Measurements from ENCODE around the gene GULP1. TPM values are rescaled to one million over a fixed set of nuclear protein-coding genes. Genes with fewer than 3 reads are reported as not detected.

Gene GULP1
- total RNA-seq, 1 donor from 2014 or later, result 27.6 TPM

DNA sequence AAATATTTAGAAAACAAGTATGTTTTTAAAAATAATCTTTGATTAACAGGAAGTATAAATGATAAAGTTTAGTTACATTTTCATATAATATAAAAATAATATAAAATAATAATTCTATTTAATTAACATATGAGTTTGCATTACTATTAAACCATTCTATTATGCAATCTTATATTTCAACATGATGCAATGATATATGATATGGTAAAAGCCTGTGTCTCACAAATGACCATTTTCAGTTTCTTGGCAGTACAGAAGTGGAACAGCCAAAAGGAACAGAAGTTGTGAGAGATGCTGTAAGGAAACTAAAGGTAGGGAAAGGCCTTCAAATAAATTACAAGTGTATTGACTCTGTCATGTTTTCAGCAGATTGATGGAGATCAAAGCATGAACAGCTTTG lies 230.8 kb downstream of the GULP1 start:
- DNase-seq, result no peak
- ATAC-seq, result no peak
- Histone ChIP-seq H3K27me3 (ENCODE audit: low read depth) (no peaks in the 10 kb centered on the region), H3K27ac (no peak overlapping the region), H3K4me1 (peaks cover 6% of the 10 kb centered on the region), H3K4me3 (no peak overlapping the region), H3K9me3 (no peaks in the 10 kb centered on the region), H3K36me3 (no peaks in the 10 kb centered on the region)
- TF ChIP-seq, protein P1, sequence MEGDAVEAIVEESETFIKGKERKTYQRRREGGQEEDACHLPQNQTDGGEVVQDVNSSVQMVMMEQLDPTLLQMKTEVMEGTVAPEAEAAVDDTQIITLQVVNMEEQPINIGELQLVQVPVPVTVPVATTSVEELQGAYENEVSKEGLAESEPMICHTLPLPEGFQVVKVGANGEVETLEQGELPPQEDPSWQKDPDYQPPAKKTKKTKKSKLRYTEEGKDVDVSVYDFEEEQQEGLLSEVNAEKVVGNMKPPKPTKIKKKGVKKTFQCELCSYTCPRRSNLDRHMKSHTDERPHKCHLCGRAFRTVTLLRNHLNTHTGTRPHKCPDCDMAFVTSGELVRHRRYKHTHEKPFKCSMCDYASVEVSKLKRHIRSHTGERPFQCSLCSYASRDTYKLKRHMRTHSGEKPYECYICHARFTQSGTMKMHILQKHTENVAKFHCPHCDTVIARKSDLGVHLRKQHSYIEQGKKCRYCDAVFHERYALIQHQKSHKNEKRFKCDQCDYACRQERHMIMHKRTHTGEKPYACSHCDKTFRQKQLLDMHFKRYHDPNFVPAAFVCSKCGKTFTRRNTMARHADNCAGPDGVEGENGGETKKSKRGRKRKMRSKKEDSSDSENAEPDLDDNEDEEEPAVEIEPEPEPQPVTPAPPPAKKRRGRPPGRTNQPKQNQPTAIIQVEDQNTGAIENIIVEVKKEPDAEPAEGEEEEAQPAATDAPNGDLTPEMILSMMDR (IDR thresholded peaks at IDR 0.05), result no peak
- intact Hi-C loops (cut with DNase I), result no loop called here

DNA sequence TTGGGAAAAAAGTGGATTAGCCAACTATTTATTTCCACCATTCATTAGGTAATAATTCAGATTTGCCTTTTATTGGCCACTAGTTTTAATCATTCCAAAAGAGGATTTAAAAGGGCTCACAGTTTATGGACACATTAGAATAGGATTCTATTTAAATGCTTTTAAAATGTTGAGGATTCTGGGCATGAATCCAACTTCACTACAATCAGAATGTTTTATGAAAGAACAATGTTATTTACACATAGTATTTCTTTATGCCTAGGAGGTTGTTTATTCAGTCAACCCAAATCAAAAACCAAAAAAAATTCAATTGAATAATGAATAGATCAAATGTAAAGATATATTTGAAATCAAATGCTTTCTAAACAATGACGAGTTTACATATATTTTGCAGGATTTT lies 232.2 kb downstream of the GULP1 start:
- TF ChIP-seq, protein P1 (IDR thresholded peaks at IDR 0.05), result no peak
- DNase-seq (no peak), ATAC-seq (no peak)
- H3K36me3 ChIP-seq, result no peaks in the 10 kb centered on the region
- H3K27ac ChIP-seq, result no peak overlapping the region
- intact Hi-C loops (cut with DNase I), result no loop called here
- peaks cover 6% of the 10 kb centered on the region for H3K4me1 ChIP-seq
- H3K9me3 ChIP-seq, result no peaks in the 10 kb centered on the region
- H3K27me3 ChIP-seq (ENCODE audit: low read depth), result no peaks in the 10 kb centered on the region
- no peak overlapping the region for H3K4me3 ChIP-seq

DNA sequence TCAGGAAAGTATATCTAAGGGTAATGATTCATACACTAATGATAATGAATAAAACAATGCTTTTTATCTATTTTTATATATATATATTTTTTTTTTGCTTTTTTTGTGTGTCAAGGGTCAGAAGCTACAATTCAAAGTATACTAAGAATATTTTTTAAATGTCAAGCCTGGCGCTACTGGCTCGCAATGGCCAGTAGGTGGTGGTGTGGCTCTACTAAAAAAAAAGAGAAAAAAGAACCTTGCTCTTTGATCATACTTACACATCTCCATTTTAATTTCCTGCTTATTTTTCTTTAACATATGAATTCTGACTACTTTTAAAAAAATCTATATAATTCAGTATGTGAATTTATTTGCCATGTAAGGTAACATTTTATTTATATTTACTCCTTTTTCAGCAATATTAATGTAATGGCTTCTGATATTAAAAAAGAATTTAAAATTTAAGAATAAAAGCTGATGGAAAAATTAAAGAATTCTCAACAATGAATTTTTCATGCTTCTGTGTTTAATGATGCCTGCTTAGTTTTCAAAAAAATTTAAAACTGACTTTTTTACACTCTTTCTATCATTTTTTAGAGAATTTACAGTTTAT lies 232.9 kb downstream of the GULP1 start:
- TF ChIP-seq, protein P1 (IDR thresholded peaks at IDR 0.05), result peak; percentile 78
- no peaks in the 10 kb centered on the region for H3K9me3 ChIP-seq
- no peak overlapping the region for H3K27ac ChIP-seq
- no peaks in the 10 kb centered on the region for H3K36me3 ChIP-seq
- DNase-seq (no peak), ATAC-seq (peak in 1 of 2 donors; percentile 53)
- H3K4me1 ChIP-seq, result peaks cover 6% of the 10 kb centered on the region
- H3K27me3 ChIP-seq (ENCODE audit: low read depth), result no peaks in the 10 kb centered on the region
- intact Hi-C loops (cut with DNase I), result no loop called here
- H3K4me3 ChIP-seq, result no peak overlapping the region

DNA sequence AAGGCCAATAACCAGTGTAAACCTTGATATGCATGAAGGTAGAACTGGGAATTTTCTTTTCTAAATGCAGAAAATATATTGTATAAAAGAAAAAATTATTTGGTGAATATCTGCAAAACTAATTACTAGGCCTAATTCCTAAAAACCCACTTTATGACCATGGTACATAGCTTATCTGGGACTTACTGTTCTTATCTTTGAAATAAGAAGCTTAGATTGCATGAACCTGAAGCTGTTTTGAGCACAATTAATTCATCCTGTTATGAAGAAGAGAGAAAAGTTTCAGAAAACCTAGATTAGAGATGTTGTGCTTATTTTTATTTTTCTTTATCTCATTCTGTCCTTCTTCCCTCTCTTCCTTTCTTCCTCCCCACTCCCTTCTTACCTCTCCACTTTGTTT lies 235.0 kb downstream of the GULP1 start:
- Histone ChIP-seq H3K36me3 (no peaks in the 10 kb centered on the region), H3K9me3 (no peaks in the 10 kb centered on the region), H3K27ac (no peak overlapping the region), H3K27me3 (ENCODE audit: low read depth) (no peaks in the 10 kb centered on the region), H3K4me3 (no peak overlapping the region), H3K4me1 (peaks cover 6% of the 10 kb centered on the region)
- TF ChIP-seq, protein P1 (IDR thresholded peaks at IDR 0.05), result no peak
- ATAC-seq (no peak), DNase-seq (no peak)
- intact Hi-C loops (cut with DNase I), result no loop called here

DNA sequence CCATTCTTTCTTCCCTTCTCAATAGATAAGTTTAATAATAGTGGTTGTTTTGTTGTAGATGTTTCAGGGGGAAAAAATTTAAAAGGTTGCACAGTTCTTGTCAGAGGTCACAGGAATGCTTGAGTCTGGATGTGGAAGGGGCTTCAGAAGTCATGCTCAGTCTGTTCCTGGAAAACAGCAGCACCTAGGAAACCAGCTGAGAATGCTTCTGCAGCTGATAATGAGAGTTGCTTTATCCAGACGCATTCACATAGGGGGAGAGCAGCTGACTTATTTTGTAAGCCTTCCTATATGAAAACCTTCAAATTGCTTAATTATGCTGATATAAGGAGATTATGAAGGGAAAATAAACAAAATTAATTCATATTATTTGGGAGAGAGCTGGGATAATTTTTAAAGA lies 235.5 kb downstream of the GULP1 start:
- no peak overlapping the region for H3K4me3 ChIP-seq
- no peaks in the 10 kb centered on the region for H3K27me3 ChIP-seq (ENCODE audit: low read depth)
- no peak for ATAC-seq
- no peak for DNase-seq
- H3K9me3 ChIP-seq, result no peaks in the 10 kb centered on the region
- no peaks in the 10 kb centered on the region for H3K36me3 ChIP-seq
- TF ChIP-seq, protein P1 (IDR thresholded peaks at IDR 0.05), result no peak
- no peak overlapping the region for H3K27ac ChIP-seq
- peaks cover 6% of the 10 kb centered on the region for H3K4me1 ChIP-seq
- intact Hi-C loops (cut with DNase I), result no loop called here

All from lower lobe of right lung (tissue), 2 donors.